ENCODE results near the gene BRIP1.

The BRIP1 gene

GRCh38 chr17:61702450-61702849 lies 160.9 kb downstream of the BRIP1 start:
- no peak overlapping the region for H3K27ac ChIP-seq
- no peak for TF ChIP-seq ZFX (IDR thresholded peaks at IDR 0.05; ENCODE audit: borderline replicate concordance)
- TF ChIP-seq, protein P1, sequence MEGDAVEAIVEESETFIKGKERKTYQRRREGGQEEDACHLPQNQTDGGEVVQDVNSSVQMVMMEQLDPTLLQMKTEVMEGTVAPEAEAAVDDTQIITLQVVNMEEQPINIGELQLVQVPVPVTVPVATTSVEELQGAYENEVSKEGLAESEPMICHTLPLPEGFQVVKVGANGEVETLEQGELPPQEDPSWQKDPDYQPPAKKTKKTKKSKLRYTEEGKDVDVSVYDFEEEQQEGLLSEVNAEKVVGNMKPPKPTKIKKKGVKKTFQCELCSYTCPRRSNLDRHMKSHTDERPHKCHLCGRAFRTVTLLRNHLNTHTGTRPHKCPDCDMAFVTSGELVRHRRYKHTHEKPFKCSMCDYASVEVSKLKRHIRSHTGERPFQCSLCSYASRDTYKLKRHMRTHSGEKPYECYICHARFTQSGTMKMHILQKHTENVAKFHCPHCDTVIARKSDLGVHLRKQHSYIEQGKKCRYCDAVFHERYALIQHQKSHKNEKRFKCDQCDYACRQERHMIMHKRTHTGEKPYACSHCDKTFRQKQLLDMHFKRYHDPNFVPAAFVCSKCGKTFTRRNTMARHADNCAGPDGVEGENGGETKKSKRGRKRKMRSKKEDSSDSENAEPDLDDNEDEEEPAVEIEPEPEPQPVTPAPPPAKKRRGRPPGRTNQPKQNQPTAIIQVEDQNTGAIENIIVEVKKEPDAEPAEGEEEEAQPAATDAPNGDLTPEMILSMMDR (IDR thresholded peaks at IDR 0.05), result no peak

DNA sequence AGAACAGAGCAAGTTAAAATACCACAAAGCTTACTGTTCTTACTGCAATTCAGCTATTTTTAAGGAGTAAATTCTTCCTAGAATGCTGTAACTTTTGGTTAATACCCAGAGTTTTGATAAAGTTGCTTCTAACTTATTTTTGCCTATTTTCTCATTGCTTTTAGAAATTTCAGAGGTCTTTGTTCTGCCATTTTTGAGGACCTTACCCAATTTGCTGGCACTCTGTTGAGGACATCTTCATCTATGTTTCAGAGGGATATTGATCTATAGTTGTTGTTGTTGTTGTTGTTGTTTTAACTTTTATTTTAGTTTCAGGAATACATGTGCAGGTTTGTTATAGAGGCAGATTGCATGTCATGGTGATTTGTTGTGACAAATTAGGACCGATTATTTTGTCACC lies 161.3 kb downstream of the BRIP1 start:
- TF ChIP-seq ZFX (IDR thresholded peaks at IDR 0.05; ENCODE audit: borderline replicate concordance), result no peak
- TF ChIP-seq, protein P1 (IDR thresholded peaks at IDR 0.05), result no peak
- H3K27ac ChIP-seq, result no peak overlapping the region

DNA sequence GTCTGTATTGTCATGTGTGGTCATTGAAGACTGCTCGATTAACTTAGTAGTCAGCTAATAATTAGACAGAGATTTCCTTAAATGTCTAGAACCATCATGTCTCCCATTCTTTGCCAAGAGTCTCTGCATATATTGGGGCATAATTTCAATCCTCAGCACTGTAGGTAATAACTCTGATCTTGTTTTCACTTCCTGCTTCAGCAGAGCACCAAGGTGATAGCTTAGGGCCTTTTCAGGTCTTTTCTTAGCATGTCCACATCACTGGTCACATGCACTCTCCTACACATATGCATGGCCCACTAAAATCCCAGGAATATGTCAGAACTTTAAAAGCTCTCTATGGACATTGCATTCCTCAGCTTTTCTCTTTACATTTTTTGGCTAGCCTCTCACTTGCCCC lies 162.0 kb downstream of the BRIP1 start:
- H3K27ac ChIP-seq, result no peak overlapping the region
- TF ChIP-seq, protein P1 (IDR thresholded peaks at IDR 0.05), result no peak
- no peak for TF ChIP-seq ZFX (IDR thresholded peaks at IDR 0.05; ENCODE audit: borderline replicate concordance)

- TF ChIP-seq, protein P1 (IDR thresholded peaks at IDR 0.05), result no peak
- no peak for TF ChIP-seq ZFX (IDR thresholded peaks at IDR 0.05; ENCODE audit: borderline replicate concordance)
These were observed 163.1 kb downstream of the BRIP1 start for GRCh38 chr17:61700252-61700651.

DNA sequence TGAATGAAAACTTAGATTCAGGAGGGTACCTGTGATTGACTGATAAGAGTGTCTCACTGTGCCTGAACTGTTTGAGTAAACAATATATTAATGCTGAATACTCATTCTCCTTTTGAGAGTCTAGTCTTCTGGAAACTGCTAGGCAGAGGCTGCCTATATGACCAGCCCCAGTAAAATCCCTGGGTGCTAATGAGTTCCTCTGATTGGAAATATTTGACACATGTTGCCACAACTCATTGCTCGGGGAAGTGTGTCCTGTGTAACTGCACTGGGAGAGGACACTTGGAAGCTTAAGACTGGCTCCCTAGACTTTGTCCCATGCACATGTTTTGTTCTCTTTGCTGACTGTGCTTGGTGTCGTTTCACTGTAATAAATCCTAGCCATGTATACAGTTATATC lies 163.6 kb downstream of the BRIP1 start:
- TF ChIP-seq, protein P1 (IDR thresholded peaks at IDR 0.05), result no peak
- no peak for TF ChIP-seq ZFX (IDR thresholded peaks at IDR 0.05; ENCODE audit: borderline replicate concordance)
- no peak overlapping the region for H3K27ac ChIP-seq

More at GRCh38 chr17:61700252-61700651, 163.1 kb downstream of the BRIP1 start:
- H3K27ac ChIP-seq, result no peak overlapping the region

DNA sequence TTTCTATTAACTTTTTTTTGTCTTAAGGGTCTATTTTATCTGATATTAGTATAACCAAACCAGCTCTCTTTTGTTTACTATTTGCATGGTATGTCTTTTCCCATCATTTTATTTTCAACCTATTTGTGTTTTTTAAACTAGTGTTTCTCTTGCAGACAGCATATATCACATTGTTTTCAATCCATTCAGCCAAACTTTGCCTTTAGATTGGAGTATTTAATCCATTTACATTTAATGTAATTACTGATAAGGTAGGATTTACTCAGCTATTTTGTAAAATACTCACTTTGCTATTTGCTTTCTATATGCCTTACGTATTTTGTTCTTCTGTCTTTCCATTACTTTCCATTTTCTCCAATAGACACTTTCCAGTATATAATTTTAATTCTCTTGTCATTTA lies 164.3 kb downstream of the BRIP1 start:
- H3K27ac ChIP-seq, result no peak overlapping the region
- TF ChIP-seq, protein P1 (IDR thresholded peaks at IDR 0.05), result no peak
- TF ChIP-seq ZFX (IDR thresholded peaks at IDR 0.05; ENCODE audit: borderline replicate concordance), result no peak

DNA sequence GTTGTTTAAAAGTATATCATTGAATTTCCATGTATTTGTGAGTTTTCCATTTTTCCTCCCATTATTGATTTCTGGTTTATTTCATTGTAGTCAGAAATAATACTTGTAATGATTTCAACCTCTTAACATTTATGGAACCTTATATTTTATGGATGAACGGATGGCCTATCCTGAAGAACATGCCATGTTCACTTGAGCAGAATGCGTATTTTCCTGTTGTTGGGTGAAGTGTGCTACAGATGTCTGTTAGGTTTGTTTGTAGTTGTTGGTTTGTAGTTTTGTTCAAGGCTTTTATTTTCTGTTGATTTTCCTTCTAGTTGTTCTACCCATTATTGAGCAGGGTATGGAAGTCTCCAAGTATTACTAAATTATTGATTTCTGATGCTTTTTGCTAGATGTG lies 165.1 kb downstream of the BRIP1 start:
- H3K27ac ChIP-seq, result no peak overlapping the region
- TF ChIP-seq, protein P1 (IDR thresholded peaks at IDR 0.05), result no peak
- TF ChIP-seq ZFX (IDR thresholded peaks at IDR 0.05; ENCODE audit: borderline replicate concordance), result no peak
